ENCODE data around the gene PARD6A. TPM values are rescaled to one million over a fixed set of nuclear protein-coding genes. Genes with fewer than 3 reads are reported as not detected.

The PARD6A gene
- total and polyA plus RNA-seq, 2 experiments from 2014 or later = 0.58 to 0.97 TPM

DNA sequence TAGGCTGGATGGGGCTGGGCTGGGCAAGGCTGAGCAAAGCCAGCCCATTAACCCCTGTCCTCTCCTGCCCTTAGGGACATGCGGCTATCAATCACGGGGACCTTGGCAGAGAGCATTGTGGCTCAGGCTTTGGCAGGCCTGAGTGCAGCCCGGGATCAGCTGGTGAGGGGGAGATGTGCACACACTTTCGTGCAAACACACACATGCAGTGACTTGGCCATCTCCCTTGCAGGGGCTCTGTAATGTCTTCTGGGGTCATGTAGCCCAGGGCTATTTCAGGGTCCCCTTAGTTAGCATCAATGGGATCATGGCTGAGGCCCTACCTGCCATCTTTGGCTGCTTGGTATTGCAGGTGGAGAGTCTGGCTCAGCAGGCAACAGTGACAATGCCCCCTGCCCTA lies 8.9 kb upstream of the PARD6A start:
- Histone ChIP-seq H3K36me3 (ENCODE audit: low read depth) (no peaks in the 10 kb centered on the region), H3K27me3 (replicated peaks; ENCODE audit: insufficient read depth) (peaks cover 44% of the 10 kb centered on the region), H3F3A (ENCODE audit: insufficient read depth) (no peaks in the 10 kb centered on the region), H2AFZ (no peak overlapping the region), H3K9me3 (ENCODE audit: low read depth) (no peaks in the 10 kb centered on the region), H3K79me2 (ENCODE audit: insufficient read depth) (no peaks in the 10 kb centered on the region), H3K4me2 (ENCODE audit: unreplicated experiment) (no peak overlapping the region), H3K9me2 (ENCODE audit: insufficient read depth) (no peaks in the 10 kb centered on the region), H4K20me1 (ENCODE audit: insufficient read depth) (no peaks in the 10 kb centered on the region), H3K27ac (no peak overlapping the region), H3K4me3 (no peak overlapping the region), H3K4me1 (ENCODE audit: insufficient read depth) (no peaks in the 10 kb centered on the region), H3K9ac (no peak overlapping the region)
- DNase-seq = no peak
- no peak for TF ChIP-seq EZH2 (IDR thresholded peaks at IDR 0.05; ENCODE audit: insufficient read depth, poor library complexity, severe bottlenecking)
- TF ChIP-seq EZH2phosphoT487 (IDR thresholded peaks at IDR 0.05; ENCODE audit: insufficient read depth, low read depth) = no peak
- in situ Hi-C loops (cut with MboI) = no loop called here
- 94 to 97% methylated on average over 4 of the region's 4 CpGs for WGBS, 2 experiments (ENCODE audit: low coverage in 1 of 2, low lambda C conversion rate in 2 of 2, missing lambda C conversion rate in 2 of 2)

DNA sequence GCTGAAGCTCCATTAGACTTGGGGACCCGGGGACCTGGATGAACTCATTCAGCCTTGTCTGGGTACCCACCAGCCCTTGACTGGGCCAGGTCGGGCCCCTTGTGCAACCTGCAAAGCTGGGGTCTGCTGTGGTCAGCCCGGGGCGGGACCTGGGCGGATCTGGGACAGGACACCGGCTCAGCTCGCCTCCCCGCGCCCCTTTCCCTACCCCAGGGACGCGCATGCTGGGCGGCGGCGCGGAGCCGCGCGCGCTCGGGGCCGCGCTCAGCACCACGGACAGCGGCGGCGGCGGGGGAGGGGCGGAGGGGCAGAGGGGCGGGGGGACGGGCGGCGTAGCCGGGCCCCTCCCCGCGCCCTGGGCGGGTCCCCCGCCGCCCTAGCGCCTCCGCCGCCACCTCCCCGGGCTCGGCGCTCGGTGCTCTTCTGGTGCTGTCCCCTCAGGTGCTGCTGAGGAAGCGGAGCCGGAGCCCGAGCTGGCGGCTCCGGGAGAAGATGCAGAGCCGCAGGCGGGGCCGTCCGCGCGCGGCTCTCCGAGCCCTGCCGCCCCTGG lies 8.1 kb upstream of the PARD6A start:
- H3K79me2 ChIP-seq (ENCODE audit: insufficient read depth) = no peaks in the 10 kb centered on the region
- H3K4me2 ChIP-seq (ENCODE audit: unreplicated experiment) = no peak overlapping the region
- H4K20me1 ChIP-seq (ENCODE audit: insufficient read depth) = no peaks in the 10 kb centered on the region
- no peaks in the 10 kb centered on the region for H3K4me1 ChIP-seq (ENCODE audit: insufficient read depth)
- WGBS, 2 experiments (ENCODE audit: low coverage in 1 of 2, low lambda C conversion rate in 2 of 2, missing lambda C conversion rate in 2 of 2) = 2 to 5% methylated on average over 13 to 24 of the region's 59 CpGs
- no peak overlapping the region for H3K27ac ChIP-seq
- H3K9me2 ChIP-seq (ENCODE audit: insufficient read depth) = no peaks in the 10 kb centered on the region
- TF ChIP-seq EZH2 (IDR thresholded peaks at IDR 0.05; ENCODE audit: insufficient read depth, poor library complexity, severe bottlenecking) (no peak), EZH2phosphoT487 (IDR thresholded peaks at IDR 0.05; ENCODE audit: insufficient read depth, low read depth) (no peak)
- no peaks in the 10 kb centered on the region for H3K9me3 ChIP-seq (ENCODE audit: low read depth)
- H3F3A ChIP-seq (ENCODE audit: insufficient read depth) = no peaks in the 10 kb centered on the region
- H3K4me3 ChIP-seq = peak overlapping the region; percentile 61
- no peaks in the 10 kb centered on the region for H3K36me3 ChIP-seq (ENCODE audit: low read depth)
- peak; percentile 64 for DNase-seq
- H3K27me3 ChIP-seq (replicated peaks; ENCODE audit: insufficient read depth) = peaks cover 38% of the 10 kb centered on the region
- H2AFZ ChIP-seq = no peak overlapping the region
- H3K9ac ChIP-seq = no peak overlapping the region
- in situ Hi-C loops (cut with MboI) = no loop called here

DNA sequence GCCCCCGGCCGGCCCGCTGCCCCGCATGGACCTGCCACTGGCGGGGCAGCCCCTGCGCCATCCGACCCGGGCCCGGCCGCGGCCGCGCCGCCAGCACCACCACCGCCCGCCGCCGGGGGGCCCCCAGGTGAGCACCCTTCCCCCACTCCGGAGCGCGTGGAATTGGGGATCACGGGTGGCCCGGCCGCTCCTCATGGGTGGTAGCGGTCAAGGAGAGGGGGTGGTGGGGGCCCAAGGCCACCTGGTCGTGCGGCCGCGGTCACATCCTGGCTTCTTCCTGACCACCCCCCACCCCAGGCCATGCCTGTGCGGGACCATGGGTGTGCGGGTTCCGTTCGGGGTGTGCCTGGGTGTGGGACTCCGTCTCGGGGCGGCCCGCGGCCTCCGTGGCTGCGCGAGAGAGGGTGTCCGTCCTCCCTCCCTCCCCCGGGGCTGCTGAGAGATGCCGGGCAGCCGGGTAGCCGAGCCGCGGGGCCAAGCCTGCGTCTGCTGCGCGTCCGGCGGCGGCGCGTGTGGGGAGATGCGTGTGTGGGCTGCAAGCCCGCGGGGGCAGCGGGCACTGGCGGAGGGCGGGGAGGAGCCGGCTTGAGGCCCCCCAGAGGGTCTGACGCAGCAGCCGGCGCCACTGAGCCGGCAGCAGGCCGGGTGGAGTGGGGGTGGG lies 7.5 kb upstream of the PARD6A start:
- TF ChIP-seq EZH2 (IDR thresholded peaks at IDR 0.05; ENCODE audit: insufficient read depth, poor library complexity, severe bottlenecking) (no peak), EZH2phosphoT487 (IDR thresholded peaks at IDR 0.05; ENCODE audit: insufficient read depth, low read depth) (no peak)
- Histone ChIP-seq H3K79me2 (ENCODE audit: insufficient read depth) (0 out of 2 replicates have a peak, but pooled peaks cover under 1% of the 10 kb centered on the region), H3K4me1 (ENCODE audit: insufficient read depth) (no peaks in the 10 kb centered on the region), H2AFZ (peak overlapping the region; percentile 29), H3K9ac (peak overlapping the region; percentile 37), H3K9me2 (ENCODE audit: insufficient read depth) (no peaks in the 10 kb centered on the region), H3K36me3 (ENCODE audit: low read depth) (no peaks in the 10 kb centered on the region), H3K4me3 (peak overlapping the region; percentile 61), H3K9me3 (ENCODE audit: low read depth) (no peaks in the 10 kb centered on the region), H3F3A (ENCODE audit: insufficient read depth) (no peaks in the 10 kb centered on the region), H3K4me2 (ENCODE audit: unreplicated experiment) (peak overlapping the region; percentile 75), H3K27me3 (replicated peaks; ENCODE audit: insufficient read depth) (peaks cover 34% of the 10 kb centered on the region), H4K20me1 (ENCODE audit: insufficient read depth) (no peaks in the 10 kb centered on the region), H3K27ac (no peak overlapping the region)
- in situ Hi-C loops (cut with MboI) = no loop called here
- DNase-seq = peak; percentile 66
- 0 to 3% methylated on average over 18 to 50 of the region's 68 CpGs for WGBS, 2 experiments (ENCODE audit: low coverage in 1 of 2, low lambda C conversion rate in 2 of 2, missing lambda C conversion rate in 2 of 2)

DNA sequence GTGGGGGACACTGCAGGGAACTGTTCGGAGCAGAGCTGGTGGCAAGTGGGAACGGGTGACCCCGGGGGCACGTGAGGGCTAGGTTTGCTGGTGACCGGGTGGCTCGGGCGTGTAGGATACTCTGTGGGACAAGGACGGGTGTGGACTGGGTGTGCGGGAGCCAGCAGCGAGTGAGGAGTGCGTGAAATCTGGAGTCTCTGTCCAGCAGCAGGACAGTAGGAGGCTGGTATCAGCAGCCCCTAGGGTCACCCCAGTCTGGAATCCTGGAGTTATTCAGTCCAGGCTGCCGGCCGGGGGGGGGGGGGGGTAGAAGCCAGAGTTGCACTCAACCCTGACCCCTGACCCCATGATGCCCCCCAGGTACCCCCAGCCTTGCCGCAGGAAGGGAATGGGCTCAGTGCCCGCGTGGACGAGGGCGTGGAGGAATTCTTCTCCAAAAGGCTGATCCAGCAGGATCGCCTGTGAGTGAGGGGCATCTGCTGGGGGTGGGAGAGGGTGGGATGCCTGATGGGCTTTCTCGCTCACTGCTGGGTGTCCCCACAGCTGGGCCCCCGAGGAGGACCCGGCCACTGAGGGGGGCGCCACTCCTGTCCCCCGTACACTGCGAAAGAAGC lies 6.9 kb upstream of the PARD6A start:
- peak overlapping the region; percentile 75 for H3K4me2 ChIP-seq (ENCODE audit: unreplicated experiment)
- H2AFZ ChIP-seq = no peak overlapping the region
- H3K4me3 ChIP-seq = peak overlapping the region; percentile 61
- DNase-seq = no peak
- no peaks in the 10 kb centered on the region for H3F3A ChIP-seq (ENCODE audit: insufficient read depth)
- H3K9me2 ChIP-seq (ENCODE audit: insufficient read depth) = no peaks in the 10 kb centered on the region
- H3K9me3 ChIP-seq (ENCODE audit: low read depth) = no peaks in the 10 kb centered on the region
- no peaks in the 10 kb centered on the region for H3K4me1 ChIP-seq (ENCODE audit: insufficient read depth)
- no peaks in the 10 kb centered on the region for H4K20me1 ChIP-seq (ENCODE audit: insufficient read depth)
- H3K27me3 ChIP-seq (replicated peaks; ENCODE audit: insufficient read depth) = peaks cover 28% of the 10 kb centered on the region
- no peak overlapping the region for H3K27ac ChIP-seq
- no peak for TF ChIP-seq EZH2phosphoT487 (IDR thresholded peaks at IDR 0.05; ENCODE audit: insufficient read depth, low read depth)
- TF ChIP-seq EZH2 (IDR thresholded peaks at IDR 0.05; ENCODE audit: insufficient read depth, poor library complexity, severe bottlenecking) = no peak
- peak overlapping the region; percentile 37 for H3K9ac ChIP-seq
- peaks cover 7% of the 10 kb centered on the region; the same call in 1 of the 2 replicates for H3K79me2 ChIP-seq (ENCODE audit: insufficient read depth)
- WGBS, 2 experiments (ENCODE audit: low coverage in 1 of 2, low lambda C conversion rate in 2 of 2, missing lambda C conversion rate in 2 of 2) = 23 to 37% methylated on average over 10 to 25 of the region's 25 CpGs
- in situ Hi-C loops (cut with MboI) = no loop called here
- H3K36me3 ChIP-seq (ENCODE audit: low read depth) = no peaks in the 10 kb centered on the region

All from GM23248 (cell line).